GM18861 (cell line): ENCODE results near the gene BAIAP2L1.
"Not testable (repeated sequence)": the region's sequence is repeated elsewhere in the genome, so short reads cannot be mapped to it uniquely, and the experiment has no call there.

Source experiments
- ATAC-seq: cut with Tn5 transposase; IDR thresholded peaks from one replicate; pipeline ENCODE4 v1.9.1; 2021; ENCODE audit not compliant: unreplicated experiment

Gene BAIAP2L1

DNA sequence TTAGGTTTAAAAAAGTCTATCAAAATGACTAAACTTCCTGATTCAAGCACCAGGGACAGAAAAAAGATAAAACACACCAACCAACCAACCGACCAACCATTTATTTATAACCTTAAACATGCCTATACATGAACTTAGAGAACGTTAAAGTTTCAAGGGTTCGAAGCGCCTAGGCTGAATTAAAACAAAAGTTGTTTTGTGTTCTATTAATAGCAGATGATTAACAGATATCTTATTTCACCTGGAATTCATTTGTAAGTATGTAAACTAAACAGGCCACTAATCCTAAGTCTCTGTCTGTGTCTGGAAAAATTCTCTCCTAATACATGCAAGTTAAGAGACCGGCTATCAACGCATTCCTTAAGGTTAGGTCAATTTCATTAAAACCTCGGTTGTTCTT is 1.4 kb downstream of the BAIAP2L1 start:
- no peak for ATAC-seq

DNA sequence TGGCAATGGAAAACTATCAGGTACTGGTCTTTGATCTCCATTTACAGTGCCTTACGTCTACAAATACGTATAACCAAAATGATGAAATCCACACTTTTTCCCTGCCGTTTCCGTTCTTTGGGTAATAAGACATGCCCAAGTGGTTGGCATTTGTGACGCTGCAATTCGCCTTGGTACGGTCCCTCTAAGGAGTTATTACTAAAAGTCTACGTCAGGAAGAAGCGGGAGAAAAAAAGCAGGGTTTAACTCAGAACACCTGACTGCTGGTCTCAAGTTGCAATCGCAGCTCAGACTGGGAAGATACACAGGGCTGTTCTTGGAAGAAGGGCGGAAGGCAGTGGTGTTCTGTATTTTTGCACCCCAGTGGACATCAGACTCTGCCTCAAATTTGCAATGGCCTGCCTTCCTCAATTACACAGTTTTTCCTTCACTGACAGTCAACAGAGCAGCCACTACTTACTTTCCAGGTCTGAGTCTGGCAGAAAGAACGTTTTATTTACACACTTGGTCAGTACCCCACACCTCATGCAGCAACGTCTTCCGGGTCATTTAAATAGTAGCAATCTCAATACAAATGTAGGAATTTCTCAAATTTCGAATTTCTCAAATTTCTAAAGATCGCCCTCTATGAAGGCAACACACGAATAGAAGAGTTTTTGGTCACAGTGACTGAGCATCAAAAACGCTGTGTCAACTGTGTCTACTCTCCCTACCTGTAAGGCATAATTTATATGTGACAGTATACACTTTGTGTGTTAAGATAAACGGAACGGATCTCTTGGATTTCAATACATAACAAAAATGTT is 2.1 kb downstream of the BAIAP2L1 start:
- ATAC-seq = no peak

DNA sequence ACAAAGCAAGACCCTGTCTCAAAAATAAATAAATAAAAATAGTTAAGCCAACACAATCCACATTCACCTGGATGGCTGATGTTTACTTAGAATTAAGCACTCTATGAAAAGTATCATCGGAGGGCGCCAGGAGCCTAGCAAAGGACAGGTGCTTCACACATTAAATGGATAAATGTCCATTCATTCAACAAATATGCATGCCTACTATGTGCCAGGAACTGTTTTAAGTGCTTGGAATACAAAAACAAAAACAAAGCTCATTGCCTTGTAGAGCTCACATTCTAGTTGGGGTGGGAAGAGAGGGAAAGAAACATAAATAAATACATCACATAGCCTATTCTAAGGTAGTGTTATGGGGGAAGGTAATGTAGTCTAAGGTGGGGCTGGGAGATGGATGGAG is 4.1 kb downstream of the BAIAP2L1 start:
- ATAC-seq = no peak

DNA sequence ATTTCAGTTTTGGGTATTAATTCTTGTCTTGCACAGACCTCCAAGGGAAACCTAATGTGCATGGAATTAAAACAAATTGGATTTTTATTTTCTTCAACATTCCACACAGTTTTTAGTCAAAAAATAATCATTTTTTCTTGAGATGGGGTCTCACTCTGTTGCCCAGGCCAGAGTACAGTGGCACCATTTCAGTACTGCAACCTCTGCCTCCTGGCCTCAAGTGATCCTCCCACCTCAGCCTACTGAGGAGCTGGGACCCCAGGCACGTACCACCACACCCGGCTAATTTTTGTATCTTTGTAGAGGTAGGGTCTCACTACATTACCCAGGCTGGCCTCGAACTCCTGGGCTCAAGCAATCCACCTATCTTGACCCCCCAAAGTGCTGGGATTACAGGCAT is 4.9 kb downstream of the BAIAP2L1 start:
- no peak for ATAC-seq

DNA sequence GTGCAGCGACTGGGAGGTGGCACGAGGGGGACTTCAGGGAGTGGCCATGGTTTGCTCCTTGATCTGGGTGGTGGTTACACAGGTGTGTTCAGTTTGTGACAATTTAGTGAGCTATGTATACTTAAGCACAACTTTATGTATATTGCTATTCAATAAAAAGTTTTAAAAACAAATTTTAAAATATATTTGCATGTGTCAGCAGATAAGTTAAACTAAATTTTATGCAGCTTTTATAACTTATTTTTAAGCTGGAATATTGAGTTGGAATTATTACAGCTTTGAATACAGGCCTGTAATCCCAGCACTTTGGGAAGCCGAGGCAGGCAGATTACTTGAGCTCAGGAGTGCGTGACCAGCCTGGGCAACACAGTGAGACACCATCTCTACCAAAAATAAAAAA is 5.4 kb downstream of the BAIAP2L1 start:
- no peak for ATAC-seq

DNA sequence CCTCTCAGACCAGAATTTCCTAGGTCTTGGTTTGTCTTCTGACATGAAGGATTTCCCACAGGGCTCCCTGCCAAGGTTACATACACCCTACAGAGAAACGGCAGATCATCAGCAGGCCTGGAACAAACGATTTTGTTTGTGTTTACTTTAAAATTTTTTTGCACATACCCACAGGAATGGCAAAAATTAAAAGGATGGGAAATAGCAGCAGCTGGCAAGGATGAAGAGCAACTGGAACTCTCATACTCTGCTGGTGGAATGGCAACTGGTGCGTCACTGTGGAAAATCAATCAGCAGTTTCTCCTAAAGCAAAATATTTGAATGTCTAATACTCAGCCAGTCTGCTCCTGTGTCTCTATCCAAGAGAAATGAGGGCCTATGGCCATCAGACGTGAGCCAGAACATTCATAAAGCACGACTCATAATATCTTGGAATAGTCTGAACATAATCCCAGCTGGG is 6.5 kb downstream of the BAIAP2L1 start:
- no peak for ATAC-seq

DNA sequence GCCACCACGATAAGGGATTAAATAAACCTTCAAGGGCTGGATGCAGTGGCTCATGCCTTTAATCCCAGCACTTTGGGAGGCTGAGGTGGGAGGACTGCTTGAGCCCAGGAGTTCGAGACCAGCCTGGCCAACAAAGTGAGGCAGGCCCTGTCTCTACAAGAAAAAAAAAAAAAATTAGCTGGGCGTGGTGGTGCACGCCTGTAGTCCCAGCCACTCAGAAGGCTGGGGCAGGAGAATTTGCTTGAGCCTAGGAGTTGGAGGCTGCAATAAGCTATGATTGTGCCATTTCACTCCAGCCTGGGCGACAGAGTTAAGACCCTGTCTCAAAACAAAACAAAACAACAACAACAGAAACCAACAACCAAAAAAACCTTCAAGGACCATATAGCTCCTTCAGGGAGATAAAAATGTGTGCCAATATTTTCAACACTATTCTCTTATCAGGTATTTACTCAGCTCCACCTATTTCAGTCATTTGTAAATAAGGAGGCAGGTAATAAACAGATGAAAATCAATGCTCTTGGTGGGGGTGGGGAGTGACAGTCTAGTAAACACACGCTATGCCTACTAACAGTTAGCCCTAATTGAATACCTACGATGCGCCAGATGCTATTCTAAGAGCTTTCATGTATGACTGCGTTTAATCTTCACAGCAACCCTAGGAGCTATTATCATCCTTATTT is 13.2 kb downstream of the BAIAP2L1 start:
- no peak for ATAC-seq

DNA sequence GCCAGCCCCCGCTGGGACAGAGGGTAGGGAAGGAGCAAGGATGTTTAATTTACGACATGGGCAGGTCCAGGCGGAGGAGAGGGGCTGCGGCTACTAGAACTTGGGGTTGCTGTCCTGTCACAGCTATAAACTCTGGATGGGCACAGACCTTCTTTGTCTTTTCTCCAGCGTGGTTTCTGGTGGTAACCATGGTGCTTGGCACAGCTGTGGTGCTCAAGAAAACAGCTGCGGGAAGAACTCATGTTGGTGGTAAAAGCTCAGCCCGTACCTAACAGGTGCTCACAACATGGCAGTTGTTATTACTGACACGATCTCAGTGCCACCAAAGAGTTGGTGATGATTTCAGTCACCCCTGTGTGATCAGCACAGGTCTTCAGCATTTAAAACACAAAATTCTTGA is 13.8 kb downstream of the BAIAP2L1 start:
- ATAC-seq = no peak

DNA sequence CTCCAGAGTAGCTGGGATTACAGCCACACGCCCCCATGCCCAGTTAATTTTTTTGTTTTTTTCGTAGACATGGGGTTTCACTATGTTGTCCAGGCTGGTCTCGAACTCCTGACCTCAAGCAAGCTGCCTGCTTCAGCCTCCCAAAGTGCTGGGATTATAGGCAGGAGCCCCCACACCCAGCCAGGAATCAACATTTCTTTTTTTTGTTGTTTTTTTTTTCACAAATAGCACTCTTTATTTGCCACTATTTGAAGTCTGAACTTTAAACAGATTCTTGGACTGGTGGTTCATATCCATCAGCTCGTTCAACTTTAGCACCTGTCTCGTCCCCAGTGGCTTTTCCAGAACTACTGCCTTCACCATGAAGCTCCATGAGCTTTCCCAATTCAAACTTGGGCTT is 15.4 kb downstream of the BAIAP2L1 start:
- not testable (repeated sequence) for ATAC-seq

DNA sequence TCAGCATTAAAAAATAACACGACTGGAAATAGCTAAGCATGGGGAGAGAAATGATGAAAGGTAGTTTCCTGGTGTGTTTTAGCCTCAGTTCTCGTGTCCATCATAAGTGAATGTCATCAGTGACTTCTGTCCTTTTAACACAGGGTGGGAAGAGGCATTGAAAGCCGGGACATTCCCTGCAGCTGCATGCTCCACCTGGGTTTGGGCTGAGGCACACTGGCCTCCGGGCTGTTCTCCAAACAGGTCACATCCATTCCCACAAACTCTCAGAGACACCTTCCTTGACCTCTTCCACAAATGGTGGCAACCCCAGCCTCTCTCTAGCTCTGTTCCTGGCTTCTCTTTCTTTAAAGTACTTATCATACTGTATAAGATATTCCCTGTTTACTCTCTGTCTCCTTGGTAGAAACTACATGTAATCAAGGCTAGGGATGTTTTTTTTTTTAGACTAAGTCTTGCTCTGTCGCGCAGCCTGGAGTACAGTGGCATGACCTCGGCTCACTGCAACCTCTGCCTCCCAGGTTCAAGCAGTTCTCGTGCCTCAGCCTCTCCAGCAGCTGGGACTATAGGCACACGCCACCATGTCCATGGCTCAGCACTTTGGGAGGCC is 22.6 kb downstream of the BAIAP2L1 start:
- ATAC-seq = no peak

DNA sequence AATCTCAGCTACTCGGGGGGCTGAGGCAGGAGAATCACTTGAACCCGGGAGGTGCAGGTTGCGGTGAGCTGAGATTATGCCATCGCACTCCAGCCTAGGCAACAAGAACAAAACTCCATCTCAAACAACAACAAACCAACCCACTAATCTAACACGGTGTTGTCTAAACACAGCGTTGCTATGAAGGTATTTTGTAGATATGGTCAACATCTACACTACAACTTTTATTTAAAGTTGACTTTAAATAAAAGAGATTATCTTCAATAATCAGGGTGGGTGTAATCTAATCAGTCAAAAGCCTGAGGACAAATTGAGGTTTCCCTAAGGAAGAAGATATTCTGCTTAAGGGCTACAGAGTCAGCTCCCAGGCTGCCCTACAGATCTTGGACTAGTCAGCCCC is 24.2 kb downstream of the BAIAP2L1 start:
- no peak for ATAC-seq

DNA sequence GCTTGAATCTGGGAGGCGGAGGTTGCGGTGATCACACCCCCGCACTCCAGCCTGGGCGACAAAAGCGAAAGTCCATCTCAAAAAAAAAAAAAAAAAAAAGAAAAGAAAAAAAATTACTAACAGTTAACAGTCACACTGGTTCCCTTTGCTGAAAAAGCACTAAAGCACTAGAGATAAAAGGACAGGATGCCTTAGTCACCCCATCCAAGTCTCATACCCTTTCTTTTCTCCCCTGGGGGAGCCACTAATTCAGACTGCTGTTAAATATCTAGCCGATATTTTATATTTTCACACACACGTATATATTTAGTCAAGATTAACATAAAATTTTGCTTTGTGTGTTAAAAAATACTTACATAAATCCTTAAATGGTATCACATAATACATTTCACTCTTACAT is 25.2 kb downstream of the BAIAP2L1 start:
- ATAC-seq = no peak

DNA sequence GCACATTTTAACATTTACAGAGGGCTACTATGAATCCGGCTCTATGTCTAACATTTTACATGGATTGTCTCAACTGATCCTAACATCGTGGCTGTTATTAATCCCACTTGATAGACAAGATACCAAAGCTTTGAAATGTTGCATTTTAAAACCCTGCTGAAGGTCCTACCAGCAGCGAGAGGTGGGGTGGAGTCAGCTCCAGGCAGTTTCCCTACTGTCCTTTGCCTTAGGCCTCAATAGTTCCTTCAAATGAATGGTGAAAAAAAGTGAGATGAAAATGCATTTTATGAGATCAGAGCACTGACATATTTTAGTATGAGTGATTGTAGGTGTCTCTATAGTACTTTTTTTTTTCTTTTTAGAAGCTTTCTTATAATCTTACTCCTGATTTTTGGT is 26.6 kb downstream of the BAIAP2L1 start:
- ATAC-seq = no peak

DNA sequence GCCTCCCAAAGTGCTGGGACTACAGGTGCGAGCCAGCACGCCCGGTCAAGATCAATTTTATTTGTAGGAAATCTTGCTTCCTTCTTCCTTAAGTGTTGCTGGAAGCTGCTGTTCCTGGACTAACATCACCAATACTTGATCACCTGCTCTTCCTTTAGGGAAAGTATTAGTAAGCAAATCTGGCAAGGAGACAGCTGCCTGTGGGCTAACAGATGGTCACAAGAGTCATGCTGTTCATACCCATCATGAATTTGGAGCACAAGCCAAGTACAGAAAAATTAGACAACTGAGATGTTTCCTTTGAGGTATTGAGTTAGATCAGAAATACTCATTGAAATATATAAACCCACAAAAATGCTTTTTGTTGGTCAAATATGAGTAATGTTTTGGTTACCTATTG is 27.9 kb downstream of the BAIAP2L1 start:
- no peak for ATAC-seq

DNA sequence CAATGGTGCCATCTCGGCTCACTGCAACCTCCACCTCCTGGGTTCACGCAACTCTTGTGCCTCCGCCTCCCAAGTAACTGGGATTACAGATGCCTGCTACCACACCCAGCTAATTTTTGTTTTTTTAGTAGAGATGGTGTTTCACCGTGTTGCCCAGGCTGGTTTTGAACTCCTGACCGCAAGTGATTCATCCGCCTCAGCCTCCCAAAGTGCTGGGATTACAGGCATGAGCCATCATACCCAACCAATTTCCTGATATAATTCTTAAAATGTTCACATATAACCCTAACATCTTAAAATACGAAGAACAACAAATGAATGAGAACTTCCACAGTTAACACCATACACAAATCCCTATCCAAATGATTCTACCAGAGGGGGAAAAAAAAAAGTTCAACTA is 31.2 kb downstream of the BAIAP2L1 start:
- no peak for ATAC-seq

DNA sequence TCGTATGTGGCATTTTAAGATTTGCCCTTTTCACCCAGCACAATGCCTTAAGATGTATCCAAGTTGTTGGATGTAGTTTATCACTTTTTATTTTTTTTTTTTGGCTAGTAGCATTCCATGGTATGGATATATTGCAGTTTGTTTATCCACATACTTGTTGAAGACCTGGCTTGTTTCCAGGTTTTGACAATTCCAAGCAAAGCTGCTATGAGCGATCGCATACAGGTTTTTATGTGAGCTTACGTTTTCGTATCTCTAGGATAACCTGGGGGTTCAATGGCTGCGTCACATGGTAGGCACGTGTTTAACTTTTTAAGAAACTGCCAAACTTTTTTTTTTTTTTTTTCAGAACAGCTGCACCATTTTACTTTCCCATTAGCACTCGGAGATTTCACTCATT is 32.2 kb downstream of the BAIAP2L1 start:
- no peak for ATAC-seq

DNA sequence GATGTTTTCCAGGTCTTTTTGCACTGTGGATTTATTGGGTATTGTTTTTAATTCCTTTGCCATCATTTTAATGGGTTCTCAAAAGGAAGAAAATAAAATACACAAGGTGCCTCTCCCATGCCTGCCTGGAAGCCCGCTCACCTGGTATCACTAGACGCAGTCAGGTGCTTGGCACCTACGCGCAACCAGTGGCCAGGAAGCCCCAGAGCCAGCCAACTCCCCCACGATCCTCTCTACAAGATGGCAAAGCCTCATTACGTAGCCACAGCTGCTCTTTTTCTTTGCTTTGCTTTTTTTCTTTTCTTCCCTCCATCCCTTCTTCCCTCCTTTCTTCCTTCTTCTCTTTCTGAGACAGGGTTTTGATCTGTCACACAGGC is 34.3 kb downstream of the BAIAP2L1 start:
- ATAC-seq = no peak

DNA sequence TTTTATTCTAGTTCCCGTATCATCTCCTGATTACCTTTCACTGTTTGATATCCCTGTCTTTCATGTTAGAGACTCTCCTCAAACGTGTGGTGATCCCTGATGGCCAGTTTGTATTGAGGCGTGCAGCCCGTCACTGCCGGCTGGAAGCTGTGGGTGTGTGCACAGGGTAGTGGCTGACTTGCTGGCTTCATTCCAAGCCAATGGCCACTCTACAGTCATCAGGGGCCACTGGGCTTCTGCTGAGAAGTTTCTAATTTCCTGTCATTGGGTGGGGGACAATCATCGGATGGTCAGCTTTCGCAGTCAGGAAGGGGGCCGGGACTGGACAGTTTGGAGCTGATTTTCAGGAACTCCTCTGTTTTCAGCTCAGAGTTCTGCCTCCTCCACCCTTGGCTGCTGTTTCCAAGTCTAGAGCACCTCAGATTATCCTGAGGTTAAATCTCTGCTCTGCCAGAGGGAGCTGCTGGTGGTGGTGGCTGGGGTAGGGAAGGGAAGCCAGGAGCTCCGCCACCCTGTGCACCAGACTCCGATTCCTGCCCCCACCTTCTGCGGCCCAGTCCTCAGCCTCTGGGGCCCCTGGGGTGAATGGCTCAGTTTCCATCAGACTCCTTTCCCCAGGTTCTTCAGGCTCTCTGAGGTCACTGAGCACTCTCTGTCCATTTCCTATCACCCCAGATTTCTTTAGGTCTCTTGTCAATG is 34.9 kb downstream of the BAIAP2L1 start:
- no peak for ATAC-seq

DNA sequence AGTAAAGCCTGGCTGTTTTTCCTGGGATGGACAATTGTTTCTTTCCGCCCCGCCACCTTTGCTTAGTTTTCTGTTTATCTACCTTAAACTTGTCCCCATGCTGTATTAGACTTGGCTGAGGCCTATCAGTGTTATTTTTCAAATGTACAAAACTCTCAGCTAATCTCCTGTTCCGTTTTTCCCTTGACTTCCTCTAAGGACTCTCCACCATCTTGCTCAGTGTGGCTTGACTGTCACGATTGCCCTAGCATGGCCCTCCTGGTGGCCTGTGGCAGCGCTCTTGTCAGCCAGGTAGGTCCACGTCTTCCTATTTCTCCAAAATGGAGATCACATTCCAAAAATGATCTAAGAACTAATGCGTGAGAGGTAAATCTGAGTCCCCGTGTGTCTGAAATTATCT is 36.7 kb downstream of the BAIAP2L1 start:
- no peak for ATAC-seq

DNA sequence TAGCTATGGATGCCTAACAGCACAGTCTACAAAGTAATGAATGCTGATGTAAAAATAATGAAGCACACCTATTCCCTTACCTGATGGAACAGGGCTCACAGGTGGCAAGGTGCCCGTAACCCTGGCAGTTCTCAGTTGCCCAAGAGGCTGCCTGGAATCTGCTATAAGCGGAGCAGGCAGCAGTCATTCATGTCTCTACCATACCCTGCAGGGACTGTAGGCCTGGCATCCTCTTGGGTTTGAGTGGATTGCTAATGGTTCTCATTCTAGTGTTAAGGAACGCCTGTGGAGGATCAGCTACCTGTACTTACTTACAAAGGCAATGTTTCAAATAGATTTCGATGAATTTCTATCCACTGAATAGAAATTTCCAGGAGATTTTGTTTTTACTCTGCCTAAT is 38.4 kb downstream of the BAIAP2L1 start:
- ATAC-seq = no peak

DNA sequence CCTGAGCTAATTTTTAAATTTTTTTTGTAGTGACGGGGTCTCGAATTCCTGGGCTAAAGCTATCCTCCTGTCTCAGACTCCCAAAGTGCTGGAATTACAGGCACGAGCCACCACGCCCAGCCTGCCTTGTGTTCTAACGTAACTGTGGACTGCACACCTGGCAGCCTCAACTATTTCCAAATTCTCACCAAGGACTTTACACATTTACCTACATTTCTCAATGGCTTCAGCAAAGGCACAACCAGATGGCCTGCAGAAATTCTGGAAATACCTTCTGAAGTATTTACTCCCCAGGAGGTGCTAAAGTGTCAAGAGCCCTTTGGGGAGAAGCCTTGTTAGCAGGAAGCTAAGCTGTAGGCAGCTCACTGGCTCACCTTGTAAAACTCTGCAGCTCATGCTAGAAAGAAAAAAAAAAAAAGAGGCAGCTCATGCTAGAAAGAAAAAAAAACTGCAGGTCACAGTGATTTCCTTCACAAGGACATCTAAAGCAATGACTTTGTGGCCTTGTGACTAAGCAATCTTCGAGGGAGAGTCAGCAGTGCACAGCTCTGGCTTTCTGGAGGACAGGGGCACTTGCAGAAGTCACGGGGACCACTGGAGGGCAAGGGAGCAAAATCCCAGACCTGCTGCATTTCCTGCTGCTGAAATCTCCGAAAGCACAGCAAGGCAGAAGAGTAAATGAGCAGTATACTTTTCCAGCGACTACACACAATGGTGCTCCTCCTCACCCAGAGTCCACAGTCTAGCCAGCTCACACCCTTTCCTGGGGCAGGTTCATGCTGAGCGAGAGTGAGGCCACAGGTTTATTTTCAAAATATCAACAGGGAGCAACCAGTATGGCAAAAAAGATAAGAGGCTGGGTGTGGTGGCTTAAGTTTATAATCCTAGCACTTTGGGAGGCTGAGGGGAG is 40.4 kb downstream of the BAIAP2L1 start:
- ATAC-seq = no peak
